Measurements from ENCODE around the gene MEGF11. TPM values are rescaled to one million over a fixed set of nuclear protein-coding genes. Genes with fewer than 3 reads are reported as not detected.

The MEGF11 gene
- total RNA-seq, 2 donors from 2014 or later: not detected

- no peaks in the 10 kb centered on the region for H3K9me3 ChIP-seq (ENCODE audit: control insufficient read depth, low read length, poor library complexity, severe bottlenecking)
These were observed 316.1 kb downstream of the MEGF11 start for GRCh38 chr15:65937476-65937875.

DNA sequence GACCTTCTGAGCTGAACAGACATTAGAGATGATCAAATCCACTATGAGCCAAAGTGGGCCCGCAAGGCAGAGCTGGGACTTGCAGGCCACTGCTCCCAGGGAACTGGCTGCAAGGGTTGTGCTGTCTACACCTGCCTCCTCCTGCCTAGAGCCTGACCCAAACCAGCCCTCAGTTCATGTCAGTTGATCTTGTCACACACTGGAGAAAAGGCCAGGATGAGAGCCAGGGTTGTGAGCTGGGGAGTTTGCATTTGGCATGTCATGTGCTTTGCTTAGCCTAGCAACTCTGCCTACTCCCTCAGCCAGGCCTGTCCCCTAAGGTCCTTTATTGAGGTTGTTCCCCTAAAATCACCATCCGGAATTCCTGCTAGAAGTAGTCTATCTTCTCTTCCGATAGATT lies 316.5 kb downstream of the MEGF11 start:
- no peaks in the 10 kb centered on the region for H3K36me3 Mint-ChIP-seq (ENCODE audit: low read depth)
- ATAC-seq: no peak
- peaks cover 7% of the 10 kb centered on the region for H3K4me1 Mint-ChIP-seq
- DNase-seq: no peak
- H3K4me3 Mint-ChIP-seq: no peak overlapping the region
- H3K27ac Mint-ChIP-seq: no peak overlapping the region
- H3K9me3 ChIP-seq (ENCODE audit: control insufficient read depth, low read length, poor library complexity, severe bottlenecking): no peaks in the 10 kb centered on the region
- no peaks in the 10 kb centered on the region for H3K27me3 Mint-ChIP-seq

More at GRCh38 chr15:65937476-65937875, 316.1 kb downstream of the MEGF11 start:
- H3K27me3 Mint-ChIP-seq: no peaks in the 10 kb centered on the region
- ATAC-seq (no peak), DNase-seq (no peak)
- peaks cover 11% of the 10 kb centered on the region for H3K4me1 Mint-ChIP-seq
- no peak overlapping the region for H3K27ac Mint-ChIP-seq
- H3K36me3 Mint-ChIP-seq (ENCODE audit: low read depth): no peaks in the 10 kb centered on the region
- no peak overlapping the region for H3K4me3 Mint-ChIP-seq

DNA sequence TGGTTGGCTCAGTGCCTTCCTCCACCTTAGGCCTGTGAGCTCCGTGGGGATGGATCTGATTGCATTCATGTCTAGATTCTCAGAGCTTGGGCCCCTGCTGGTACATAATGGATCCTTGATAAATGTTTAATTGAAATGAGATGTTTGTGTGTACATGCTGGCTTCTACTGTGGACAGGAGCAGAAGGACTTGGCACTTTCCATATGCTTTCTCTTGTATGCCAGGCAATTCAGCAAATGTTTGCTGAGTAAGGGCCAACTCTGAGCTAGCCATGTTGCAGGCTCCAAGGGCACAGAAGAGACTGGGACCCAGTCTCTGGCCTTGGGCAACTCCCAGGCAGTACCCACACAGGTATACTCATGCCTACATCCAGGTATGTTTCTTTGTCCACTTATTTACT lies 317.3 kb downstream of the MEGF11 start:
- no peak for DNase-seq
- no peak for ATAC-seq
- Mint-ChIP-seq H3K4me1 (peaks cover 7% of the 10 kb centered on the region), H3K4me3 (no peak overlapping the region), H3K27ac (no peak overlapping the region), H3K36me3 (ENCODE audit: low read depth) (no peaks in the 10 kb centered on the region), H3K27me3 (no peaks in the 10 kb centered on the region)
- H3K9me3 ChIP-seq (ENCODE audit: control insufficient read depth, low read length, poor library complexity, severe bottlenecking): no peaks in the 10 kb centered on the region

GRCh38 chr15:65935391-65935790 lies 318.2 kb downstream of the MEGF11 start:
- Mint-ChIP-seq H3K27ac (no peak overlapping the region), H3K4me1 (peaks cover 7% of the 10 kb centered on the region), H3K27me3 (no peaks in the 10 kb centered on the region), H3K4me3 (no peak overlapping the region), H3K36me3 (ENCODE audit: low read depth) (no peaks in the 10 kb centered on the region)
- no peaks in the 10 kb centered on the region for H3K9me3 ChIP-seq (ENCODE audit: control insufficient read depth, low read length, poor library complexity, severe bottlenecking)
- DNase-seq: no peak
- ATAC-seq: no peak

DNA sequence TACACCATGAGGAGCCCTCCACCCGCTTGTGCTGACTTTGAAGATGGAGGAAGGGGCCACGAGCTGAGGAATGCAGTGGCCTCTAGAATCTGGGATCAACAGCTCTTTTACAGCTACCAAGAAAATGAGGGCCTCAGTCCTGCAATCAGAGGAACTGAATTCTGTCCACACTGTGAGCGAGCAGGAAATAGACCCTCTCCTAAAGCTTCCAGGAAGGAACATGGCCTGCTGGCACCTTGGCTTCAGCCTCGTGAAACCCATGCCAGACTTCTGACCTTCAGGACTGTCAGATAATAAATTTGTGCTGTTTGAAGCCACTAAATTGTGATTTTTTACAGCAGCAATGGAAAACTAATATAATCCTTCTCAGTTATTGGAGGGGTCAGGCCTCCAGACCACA lies 322.3 kb downstream of the MEGF11 start:
- no peaks in the 10 kb centered on the region for H3K27me3 Mint-ChIP-seq
- H3K9me3 ChIP-seq (ENCODE audit: control insufficient read depth, low read length, poor library complexity, severe bottlenecking): no peaks in the 10 kb centered on the region
- H3K4me1 Mint-ChIP-seq: peaks cover 10% of the 10 kb centered on the region
- ATAC-seq (no peak), DNase-seq (no peak)
- H3K36me3 Mint-ChIP-seq (ENCODE audit: low read depth): peaks cover 4% of the 10 kb centered on the region
- H3K4me3 Mint-ChIP-seq: no peak overlapping the region
- H3K27ac Mint-ChIP-seq: no peak overlapping the region

GRCh38 chr15:65930134-65930533 lies 323.4 kb downstream of the MEGF11 start:
- H3K27ac Mint-ChIP-seq: no peak overlapping the region
- ATAC-seq (no peak), DNase-seq (no peak)
- no peaks in the 10 kb centered on the region for H3K27me3 Mint-ChIP-seq
- H3K36me3 Mint-ChIP-seq (ENCODE audit: low read depth): peaks cover 4% of the 10 kb centered on the region
- H3K9me3 ChIP-seq (ENCODE audit: control insufficient read depth, low read length, poor library complexity, severe bottlenecking): no peaks in the 10 kb centered on the region
- H3K4me3 Mint-ChIP-seq: no peak overlapping the region
- peaks cover 10% of the 10 kb centered on the region for H3K4me1 Mint-ChIP-seq

- Mint-ChIP-seq H3K27ac (no peak overlapping the region), H3K27me3 (no peaks in the 10 kb centered on the region)
These were observed 324.0 kb downstream of the MEGF11 start for GRCh38 chr15:65929573-65929972.

GRCh38 chr15:65927545-65927944 lies 326.0 kb downstream of the MEGF11 start:
- Mint-ChIP-seq H3K36me3 (ENCODE audit: low read depth) (peaks cover 9% of the 10 kb centered on the region), H3K4me1 (peaks cover 11% of the 10 kb centered on the region), H3K4me3 (no peak overlapping the region), H3K27ac (peak overlapping the region; percentile 65), H3K27me3 (no peaks in the 10 kb centered on the region)
- no peaks in the 10 kb centered on the region for H3K9me3 ChIP-seq (ENCODE audit: control insufficient read depth, low read length, poor library complexity, severe bottlenecking)
- ATAC-seq: no peak
- no peak for DNase-seq

More at GRCh38 chr15:65929573-65929972, 324.0 kb downstream of the MEGF11 start:
- no peaks in the 10 kb centered on the region for H3K9me3 ChIP-seq (ENCODE audit: control insufficient read depth, low read length, poor library complexity, severe bottlenecking)
- H3K4me3 Mint-ChIP-seq: no peak overlapping the region
- H3K4me1 Mint-ChIP-seq: peaks cover 10% of the 10 kb centered on the region
- DNase-seq (no peak), ATAC-seq (no peak)
- H3K36me3 Mint-ChIP-seq (ENCODE audit: low read depth): peaks cover 4% of the 10 kb centered on the region

DNA sequence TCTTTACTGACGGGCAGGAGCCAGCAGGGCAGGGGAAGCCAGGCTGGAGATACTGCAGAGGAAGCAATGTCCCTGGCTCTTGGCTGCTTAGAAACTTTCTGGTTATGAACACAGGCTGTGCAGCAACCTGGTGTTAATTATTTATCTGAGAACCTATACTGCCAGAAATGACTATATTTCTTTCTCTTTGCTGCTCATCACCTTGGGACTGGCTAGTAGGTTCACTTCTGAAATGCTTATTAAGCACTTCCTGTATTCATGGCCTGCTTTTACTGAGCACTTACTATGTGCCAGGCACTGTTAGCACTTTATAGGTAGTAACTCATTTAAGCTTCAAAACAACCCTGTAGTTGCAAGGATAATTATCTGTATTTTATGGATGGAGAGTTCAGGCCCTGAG lies 326.7 kb downstream of the MEGF11 start:
- peaks cover 11% of the 10 kb centered on the region for H3K4me1 Mint-ChIP-seq
- H3K27me3 Mint-ChIP-seq: no peaks in the 10 kb centered on the region
- no peak for ATAC-seq
- no peak for DNase-seq
- H3K9me3 ChIP-seq (ENCODE audit: control insufficient read depth, low read length, poor library complexity, severe bottlenecking): no peaks in the 10 kb centered on the region
- no peak overlapping the region for H3K27ac Mint-ChIP-seq
- peaks cover 9% of the 10 kb centered on the region for H3K36me3 Mint-ChIP-seq (ENCODE audit: low read depth)
- no peak overlapping the region for H3K4me3 Mint-ChIP-seq

DNA sequence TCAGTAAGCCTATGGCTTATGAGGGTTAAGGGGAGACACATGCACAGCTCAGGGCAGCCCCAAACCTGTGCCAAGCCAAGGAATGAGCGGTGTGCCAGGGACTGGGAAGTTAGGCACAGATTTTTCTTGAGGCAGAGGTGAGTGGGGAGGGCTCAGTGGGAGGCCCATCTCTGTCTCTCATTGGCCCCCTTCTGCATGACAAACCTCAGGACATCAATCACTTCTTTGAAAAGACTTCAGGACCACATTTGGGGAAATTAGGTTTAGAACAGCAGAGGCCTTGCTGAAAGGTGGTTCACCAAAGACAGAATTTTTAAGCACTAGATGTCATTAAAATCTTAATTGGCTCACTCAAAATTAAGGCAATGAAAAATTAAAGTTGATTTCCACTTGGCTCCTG lies 327.1 kb downstream of the MEGF11 start:
- Mint-ChIP-seq H3K36me3 (ENCODE audit: low read depth) (peaks cover 9% of the 10 kb centered on the region), H3K4me1 (peaks cover 11% of the 10 kb centered on the region), H3K27ac (no peak overlapping the region), H3K27me3 (no peaks in the 10 kb centered on the region), H3K4me3 (no peak overlapping the region)
- ATAC-seq (no peak), DNase-seq (no peak)
- H3K9me3 ChIP-seq (ENCODE audit: control insufficient read depth, low read length, poor library complexity, severe bottlenecking): no peaks in the 10 kb centered on the region

DNA sequence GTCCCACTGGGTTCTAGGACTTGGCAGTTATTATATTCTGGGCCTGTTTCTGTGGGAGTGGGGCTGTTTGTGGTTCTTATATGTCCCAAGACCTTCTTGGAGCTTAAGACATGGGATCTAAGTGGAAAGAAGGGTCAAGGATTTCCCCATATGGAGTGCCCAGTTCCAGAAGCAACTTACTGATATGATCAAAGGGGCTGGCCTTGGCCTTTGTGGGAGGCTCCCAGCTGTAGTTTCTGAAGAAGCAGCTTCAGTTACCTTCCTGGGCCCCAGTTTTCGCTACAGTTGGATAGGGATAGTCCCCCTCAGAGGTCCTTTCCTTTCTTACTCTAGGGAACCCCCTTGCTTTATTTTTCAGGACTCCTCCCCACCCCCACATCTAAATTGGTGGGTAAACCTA lies 328.2 kb downstream of the MEGF11 start:
- no peaks in the 10 kb centered on the region for H3K9me3 ChIP-seq (ENCODE audit: control insufficient read depth, low read length, poor library complexity, severe bottlenecking)
- DNase-seq (no peak), ATAC-seq (no peak)
- Mint-ChIP-seq H3K27ac (no peak overlapping the region), H3K36me3 (ENCODE audit: low read depth) (peaks cover 9% of the 10 kb centered on the region), H3K27me3 (no peaks in the 10 kb centered on the region), H3K4me3 (no peak overlapping the region), H3K4me1 (peaks cover 11% of the 10 kb centered on the region)

- DNase-seq (no peak), ATAC-seq (no peak)
- H3K4me1 Mint-ChIP-seq: peaks cover 11% of the 10 kb centered on the region
- H3K9me3 ChIP-seq (ENCODE audit: control insufficient read depth, low read length, poor library complexity, severe bottlenecking): no peaks in the 10 kb centered on the region
- H3K4me3 Mint-ChIP-seq: no peak overlapping the region
- H3K27ac Mint-ChIP-seq: no peak overlapping the region
- H3K36me3 Mint-ChIP-seq (ENCODE audit: low read depth): peaks cover 9% of the 10 kb centered on the region
- H3K27me3 Mint-ChIP-seq: no peaks in the 10 kb centered on the region
These were observed 329.5 kb downstream of the MEGF11 start for GRCh38 chr15:65924004-65924403.

- ATAC-seq: no peak
- Mint-ChIP-seq H3K27ac (no peak overlapping the region), H3K4me1 (peaks cover 13% of the 10 kb centered on the region), H3K4me3 (no peak overlapping the region), H3K36me3 (ENCODE audit: low read depth) (peaks cover 9% of the 10 kb centered on the region), H3K27me3 (no peaks in the 10 kb centered on the region)
- DNase-seq: no peak
- H3K9me3 ChIP-seq (ENCODE audit: control insufficient read depth, low read length, poor library complexity, severe bottlenecking): no peaks in the 10 kb centered on the region
These were observed 330.3 kb downstream of the MEGF11 start for GRCh38 chr15:65923264-65923663.

DNA sequence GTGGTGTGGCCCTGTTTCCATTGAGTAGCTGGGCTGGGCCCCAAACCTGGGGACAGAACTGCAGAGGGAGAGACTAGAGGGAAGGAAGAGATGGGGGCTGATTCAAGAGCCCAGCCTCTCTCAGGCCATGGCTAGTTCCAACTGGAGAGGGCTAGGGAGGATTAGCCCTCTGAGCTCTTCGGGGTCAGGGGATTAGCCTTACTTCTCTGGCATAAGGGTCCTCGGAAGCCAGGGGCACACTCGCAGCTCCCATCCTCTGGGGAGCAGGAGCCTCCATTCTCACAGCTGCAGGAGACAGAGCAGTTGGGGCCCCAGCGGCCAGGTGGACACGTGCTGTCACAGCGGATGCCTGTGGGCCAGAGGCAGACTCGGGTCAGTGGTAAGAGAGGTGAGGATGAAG lies 330.9 kb downstream of the MEGF11 start:
- Mint-ChIP-seq H3K4me3 (no peak overlapping the region), H3K36me3 (ENCODE audit: low read depth) (peaks cover 9% of the 10 kb centered on the region)

More for the DNA sequence above, 330.9 kb downstream of the MEGF11 start:
- DNase-seq (no peak), ATAC-seq (no peak)
- peaks cover 13% of the 10 kb centered on the region for H3K4me1 Mint-ChIP-seq
- H3K27me3 Mint-ChIP-seq: no peaks in the 10 kb centered on the region
- no peak overlapping the region for H3K27ac Mint-ChIP-seq
- H3K9me3 ChIP-seq (ENCODE audit: control insufficient read depth, low read length, poor library complexity, severe bottlenecking): no peaks in the 10 kb centered on the region

Measured in T-helper 17 cell (primary cell).